ES-I3 (cell line): ENCODE results near the gene CACHD1.

ENCODE experiments used
- H3K36me3 ChIP-seq: 2 replicates; pipeline ENCODE4 v1.6.1; 2013; ENCODE audit warnings: mild to moderate bottlenecking, low read length, control low read depth, moderate library complexity; ENCODE audit not compliant: insufficient read depth
- H3K4me1 ChIP-seq: 2 replicates; pipeline ENCODE4 v1.6.1; 2013; ENCODE audit warnings: mild to moderate bottlenecking, control low read depth, low read length; ENCODE audit not compliant: insufficient read depth
- H3K9ac ChIP-seq: 2 replicates; pipeline ENCODE4 v1.6.1; 2013; ENCODE audit warnings: low read depth, mild to moderate bottlenecking, low read length, moderate library complexity
- H3K9me3 ChIP-seq: 2 replicates; pipeline ENCODE4 v1.6.1; 2013; ENCODE audit warnings: mild to moderate bottlenecking, low read length, moderate library complexity; ENCODE audit not compliant: control insufficient read depth, insufficient read depth

Gene CACHD1

DNA sequence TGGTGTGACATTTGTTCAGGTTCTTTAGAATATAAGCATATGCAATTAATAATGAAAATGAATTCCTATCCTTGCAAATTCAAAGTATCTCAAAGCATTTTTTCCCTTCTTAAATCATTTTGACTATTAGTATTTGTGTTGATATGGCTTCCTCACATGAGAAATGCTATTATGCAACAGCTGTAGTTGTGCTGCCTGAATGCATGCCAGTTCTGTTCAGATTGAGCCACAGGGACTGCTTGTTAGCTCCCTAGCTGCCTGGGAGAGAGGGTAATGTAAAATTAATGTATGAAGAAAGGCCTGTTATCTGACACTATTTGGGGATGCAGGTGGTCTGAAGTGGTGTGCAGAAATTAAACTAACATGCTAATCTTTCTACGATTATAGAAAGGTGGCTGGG, 45.5 kb downstream of the CACHD1 start:
- Histone ChIP-seq H3K9me3 (no peaks in the 10 kb centered on the region), H3K9ac (no peak overlapping the region), H3K4me1 (peaks cover 55% of the 10 kb centered on the region), H3K36me3 (peaks cover 3% of the 10 kb centered on the region; the same call in 1 of the 2 replicates)

DNA sequence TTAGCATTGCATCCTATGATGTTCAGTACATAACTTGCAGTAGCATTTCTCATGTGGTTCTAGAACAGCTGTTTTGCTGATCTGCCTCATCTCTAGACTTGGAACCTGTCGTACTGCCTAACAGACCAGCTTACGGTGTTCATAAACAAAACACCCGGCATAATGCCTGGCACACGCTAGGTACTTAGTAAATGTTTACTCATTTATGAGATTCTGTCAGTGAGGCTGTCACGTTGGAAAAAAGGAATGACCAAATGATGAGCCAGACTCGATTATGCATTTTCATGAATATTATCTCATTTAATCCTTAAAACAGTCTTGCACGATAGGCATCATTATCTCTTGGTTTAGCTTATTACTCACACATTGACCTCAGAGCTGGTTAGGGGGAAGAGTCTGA, 46.4 kb downstream of the CACHD1 start:
- Histone ChIP-seq H3K36me3 (peaks cover 3% of the 10 kb centered on the region; the same call in 1 of the 2 replicates), H3K4me1 (peaks cover 55% of the 10 kb centered on the region), H3K9ac (no peak overlapping the region), H3K9me3 (no peaks in the 10 kb centered on the region)

DNA sequence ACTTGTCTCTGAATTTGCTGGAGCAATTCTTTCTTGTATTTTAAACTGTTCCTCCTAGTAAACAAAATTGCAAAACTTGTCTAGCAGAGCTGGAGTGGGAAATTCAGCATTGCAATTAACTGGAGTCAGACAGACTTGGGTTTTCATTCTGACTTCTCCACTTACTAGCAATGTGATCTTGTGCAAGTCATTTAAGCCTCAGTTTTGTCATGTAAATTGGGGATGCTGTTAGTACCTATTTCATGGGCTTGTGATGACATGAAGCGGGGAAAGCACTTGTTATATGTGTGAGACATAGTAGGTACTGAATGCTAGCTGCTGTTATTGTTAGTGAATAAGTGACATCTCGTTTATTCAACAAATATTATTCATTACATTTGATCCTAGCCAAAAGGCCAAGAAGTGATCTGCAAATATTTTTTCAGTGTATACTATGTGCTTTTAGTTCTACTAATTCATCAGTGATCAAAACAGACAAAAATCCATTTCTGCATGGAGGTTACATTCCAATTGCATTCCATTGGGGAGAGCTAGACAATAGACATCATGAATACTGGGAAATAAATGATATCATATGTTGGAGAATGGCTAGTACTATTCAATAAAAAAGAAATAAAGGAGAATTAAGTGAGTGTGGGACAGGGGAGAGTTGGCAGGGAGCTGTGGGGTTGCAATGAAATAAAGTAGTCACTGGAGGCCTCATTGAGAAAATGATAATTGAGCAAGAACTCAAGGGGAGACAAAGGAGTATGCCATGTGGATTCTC, 47.1 kb downstream of the CACHD1 start:
- Histone ChIP-seq H3K9me3 (no peaks in the 10 kb centered on the region), H3K4me1 (peaks cover 55% of the 10 kb centered on the region), H3K9ac (no peak overlapping the region), H3K36me3 (peaks cover 3% of the 10 kb centered on the region; the same call in 1 of the 2 replicates)

DNA sequence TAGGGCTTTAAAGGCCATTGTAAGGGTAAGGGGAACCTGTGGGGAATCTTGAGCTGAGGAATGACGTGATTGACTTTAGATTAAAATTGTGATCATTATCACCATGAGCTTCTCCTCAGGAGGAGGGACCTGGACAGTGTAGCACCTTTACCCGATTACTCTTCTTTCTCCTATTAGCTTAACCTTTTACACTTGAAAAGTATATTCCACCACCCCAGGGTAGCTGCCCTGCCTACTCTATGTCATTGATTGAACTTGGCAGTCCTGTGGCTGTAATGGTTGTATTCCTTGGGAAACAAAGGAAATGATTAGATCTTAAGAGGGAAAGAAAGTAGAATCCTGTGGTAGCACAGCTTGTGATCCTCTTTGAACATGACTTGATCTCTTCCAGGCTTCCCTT, 47.7 kb downstream of the CACHD1 start:
- Histone ChIP-seq H3K9ac (no peak overlapping the region), H3K36me3 (peaks cover under 1% of the 10 kb centered on the region; the same call in 1 of the 2 replicates), H3K9me3 (no peaks in the 10 kb centered on the region), H3K4me1 (peaks cover 56% of the 10 kb centered on the region)

DNA sequence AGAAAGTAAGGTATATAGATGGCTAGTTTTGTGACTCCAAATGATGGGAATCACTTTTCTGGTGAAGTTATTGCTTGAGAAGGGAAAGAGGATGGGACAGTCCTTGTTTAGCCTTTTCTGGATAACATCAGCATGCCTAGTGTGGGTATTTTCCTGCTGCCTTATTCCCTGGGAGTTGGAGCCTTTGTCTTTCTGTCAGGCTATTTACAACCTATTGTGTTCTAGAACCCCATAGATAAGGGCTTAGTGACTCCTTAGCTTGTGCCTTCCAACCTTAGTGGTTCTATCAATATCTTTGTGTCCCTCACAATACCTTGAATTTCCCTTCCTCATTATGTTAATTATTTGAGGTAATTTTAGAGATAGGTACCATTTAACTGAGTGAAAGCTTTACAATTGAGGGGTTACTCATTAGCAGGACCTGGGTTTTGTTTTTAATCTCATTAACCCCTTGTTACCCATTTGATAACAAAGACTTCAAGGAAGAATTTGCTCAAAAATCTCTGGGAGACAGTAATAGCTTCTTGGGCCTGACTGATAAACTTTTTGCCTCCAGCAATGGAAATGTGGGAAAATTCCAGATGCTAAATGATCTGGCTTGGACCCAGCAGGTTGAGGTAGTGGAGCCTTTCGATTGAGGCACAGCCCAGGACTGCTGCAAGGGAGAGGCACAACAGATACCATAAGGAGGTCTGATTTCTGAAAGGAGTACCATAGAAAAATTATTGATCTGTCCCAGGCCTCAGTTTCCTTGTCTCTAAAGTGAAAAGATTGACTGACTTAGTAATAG, 49.0 kb downstream of the CACHD1 start:
- Histone ChIP-seq H3K4me1 (peaks cover 58% of the 10 kb centered on the region), H3K36me3 (no peaks in the 10 kb centered on the region), H3K9ac (no peak overlapping the region), H3K9me3 (no peaks in the 10 kb centered on the region)

DNA sequence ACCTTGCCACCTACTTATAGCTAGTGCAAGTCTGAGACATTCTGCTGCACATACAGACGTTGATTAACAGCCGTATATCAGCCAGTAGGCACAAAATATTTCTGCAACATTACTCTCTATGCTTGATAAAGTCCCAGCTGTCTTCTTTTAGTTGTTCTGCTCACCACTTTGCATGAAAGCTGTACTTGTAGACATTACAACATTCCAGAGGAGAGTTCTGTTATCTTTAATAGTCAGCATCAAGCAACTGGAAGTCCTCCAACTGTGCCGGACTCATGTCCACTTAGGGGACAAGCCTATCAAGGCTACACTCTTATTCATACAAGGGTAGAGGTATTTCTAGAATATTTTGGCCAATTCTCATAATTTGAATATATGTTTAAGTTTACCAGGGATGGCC, 50.0 kb downstream of the CACHD1 start:
- Histone ChIP-seq H3K4me1 (peaks cover 54% of the 10 kb centered on the region), H3K9ac (no peak overlapping the region), H3K9me3 (no peaks in the 10 kb centered on the region), H3K36me3 (no peaks in the 10 kb centered on the region)

DNA sequence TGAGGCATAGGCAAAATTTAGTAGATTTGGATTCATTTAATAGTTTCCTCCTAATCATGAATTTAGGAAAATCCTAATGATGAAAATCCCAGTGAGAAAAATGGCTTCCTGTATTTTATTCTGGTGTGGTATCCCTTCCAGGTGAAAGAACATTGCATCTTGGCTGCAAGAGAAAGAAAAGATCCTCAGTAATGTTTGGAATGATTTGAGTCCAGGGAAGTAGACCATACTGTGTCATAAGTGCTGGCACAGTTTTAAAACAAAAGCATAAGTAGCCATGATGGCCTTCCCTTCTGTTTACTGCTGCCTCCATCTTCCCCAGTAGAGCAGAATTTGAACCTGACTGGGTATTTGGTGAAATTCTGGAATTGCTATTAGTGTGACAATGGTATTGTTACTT, 52.8 kb downstream of the CACHD1 start:
- Histone ChIP-seq H3K9me3 (no peaks in the 10 kb centered on the region), H3K4me1 (peaks cover 51% of the 10 kb centered on the region), H3K9ac (no peak overlapping the region), H3K36me3 (no peaks in the 10 kb centered on the region)

DNA sequence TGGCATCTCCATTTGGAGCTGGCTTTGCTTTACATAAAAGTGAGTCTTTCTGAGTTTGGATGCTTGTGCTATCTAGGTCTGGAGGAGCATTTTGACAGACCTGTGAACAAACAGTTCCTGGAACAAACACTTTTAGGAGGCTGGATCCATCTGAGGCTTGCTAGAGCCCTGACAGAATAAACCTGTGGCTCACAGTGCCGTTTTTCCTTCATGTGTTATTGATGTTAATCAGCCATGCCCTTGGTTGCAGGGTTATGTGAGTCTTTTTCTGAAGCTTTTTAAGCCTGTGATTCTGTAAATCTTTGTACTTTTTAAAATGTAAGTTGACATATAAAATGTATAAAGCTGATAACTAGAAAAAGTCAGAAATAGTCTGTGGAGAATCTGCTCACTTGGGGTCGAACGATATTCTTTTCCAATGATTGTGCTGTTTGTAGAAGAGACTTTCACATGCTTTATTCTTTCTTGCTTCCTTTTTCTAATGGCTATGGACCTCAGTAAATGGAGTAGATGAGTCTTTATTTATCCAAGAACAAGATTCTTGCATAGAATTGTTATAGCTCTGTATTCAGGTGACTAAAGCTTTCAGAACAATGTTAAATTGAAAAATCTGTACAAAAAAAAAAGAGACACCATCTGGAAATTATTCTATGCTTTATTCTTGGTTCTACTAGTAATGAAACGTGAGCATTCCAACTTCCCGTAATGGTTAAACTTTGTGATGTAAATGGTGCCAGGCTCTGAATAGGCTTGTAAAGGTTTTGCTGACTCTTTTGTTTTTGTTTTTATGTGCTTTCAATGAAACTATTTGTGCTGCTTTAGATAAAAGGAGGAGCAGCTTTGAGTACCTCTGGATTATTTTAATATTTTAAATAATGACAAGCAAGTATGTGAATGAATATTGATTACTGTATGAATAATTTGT, 53.7 kb downstream of the CACHD1 start:
- H3K9ac ChIP-seq, result no peak overlapping the region
- H3K36me3 ChIP-seq, result no peaks in the 10 kb centered on the region
- H3K4me1 ChIP-seq, result peaks cover 48% of the 10 kb centered on the region
- H3K9me3 ChIP-seq, result no peaks in the 10 kb centered on the region

DNA sequence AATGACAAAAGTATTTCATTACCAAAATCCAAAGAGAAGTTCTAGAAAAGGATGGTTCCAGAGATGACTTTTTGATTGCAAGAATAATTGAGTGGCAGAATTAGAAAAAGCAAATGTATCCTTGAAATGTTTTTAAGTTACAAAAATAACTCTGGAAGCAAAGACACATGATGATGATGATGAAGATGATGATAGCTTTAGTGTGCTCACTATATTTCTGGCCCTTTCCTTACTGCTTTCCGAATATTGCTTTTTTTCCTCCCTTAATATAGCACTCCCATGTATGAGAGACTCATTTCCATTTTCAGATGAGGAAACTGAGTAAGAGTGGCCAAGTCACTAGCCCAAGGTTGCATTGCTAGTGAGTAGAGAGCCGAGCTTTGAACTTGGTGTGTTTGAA, 54.7 kb downstream of the CACHD1 start:
- H3K4me1 ChIP-seq, result peaks cover 39% of the 10 kb centered on the region
- H3K9me3 ChIP-seq, result no peaks in the 10 kb centered on the region
- no peaks in the 10 kb centered on the region for H3K36me3 ChIP-seq
- no peak overlapping the region for H3K9ac ChIP-seq

DNA sequence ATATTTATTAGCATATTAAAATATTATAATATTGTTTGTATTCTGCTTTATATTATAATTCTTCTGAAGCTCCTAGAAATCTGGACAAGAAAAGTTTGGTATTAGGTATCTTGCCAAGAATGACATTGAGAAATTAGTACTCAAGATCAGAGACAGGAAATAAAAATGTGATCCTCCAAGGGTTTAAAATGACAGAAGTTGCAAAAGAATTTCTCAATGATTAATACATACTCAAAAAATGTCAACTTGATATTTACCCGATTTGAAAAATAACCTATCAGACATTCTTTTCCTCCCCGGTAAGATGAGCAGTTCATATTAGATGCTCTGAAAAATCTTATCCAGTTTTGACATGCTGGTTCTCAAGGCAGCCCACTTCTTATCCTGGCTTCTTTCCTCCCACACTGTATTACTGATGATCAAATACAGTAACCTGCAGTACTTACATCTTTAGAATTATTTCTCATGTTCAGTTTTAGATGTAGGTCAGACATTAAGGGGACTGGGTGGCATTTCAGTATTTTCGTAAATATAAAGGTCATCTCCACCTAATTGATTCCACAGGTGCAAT, 55.3 kb downstream of the CACHD1 start:
- Histone ChIP-seq H3K4me1 (peaks cover 38% of the 10 kb centered on the region), H3K36me3 (no peaks in the 10 kb centered on the region), H3K9ac (no peak overlapping the region), H3K9me3 (no peaks in the 10 kb centered on the region)

DNA sequence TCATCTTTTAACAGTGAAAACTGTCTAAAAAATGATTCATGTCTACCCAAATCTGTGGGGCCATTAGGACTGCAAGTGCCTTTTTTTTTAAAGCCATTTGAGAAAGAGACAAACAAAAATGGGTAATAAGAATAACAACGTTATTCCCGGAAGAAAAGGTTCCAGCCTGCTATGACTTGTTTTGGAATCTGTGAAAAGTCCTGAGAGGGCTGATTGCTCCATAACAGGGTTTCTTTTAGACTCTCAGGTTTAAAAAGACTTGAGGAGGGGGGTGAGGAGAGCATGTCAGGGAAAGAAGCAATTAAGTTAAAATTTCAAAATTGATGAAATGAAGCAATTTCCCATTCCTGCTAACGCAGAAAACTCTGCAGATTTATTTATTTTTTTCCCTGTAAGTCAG, 56.4 kb downstream of the CACHD1 start:
- Histone ChIP-seq H3K4me1 (peaks cover 37% of the 10 kb centered on the region), H3K9me3 (no peaks in the 10 kb centered on the region), H3K36me3 (no peaks in the 10 kb centered on the region), H3K9ac (no peak overlapping the region)

DNA sequence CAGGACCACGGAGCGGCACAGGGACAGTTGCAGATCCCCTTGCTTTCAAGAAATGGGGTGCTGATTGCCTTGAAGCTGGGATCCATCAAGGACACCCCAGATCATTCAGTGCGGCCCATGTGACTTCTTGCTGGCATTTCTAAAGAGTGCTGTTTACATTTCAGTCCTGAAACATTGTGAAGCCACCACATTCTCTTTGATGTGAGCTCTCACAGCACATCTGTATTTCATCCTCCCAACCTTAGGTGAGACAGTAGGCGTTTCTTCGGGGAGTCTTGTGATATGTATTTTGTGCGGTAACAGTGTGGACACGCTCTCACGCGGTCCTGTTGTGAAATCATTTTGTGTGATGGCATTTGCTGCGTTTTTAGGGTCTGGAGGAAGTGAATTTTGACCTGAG, 57.2 kb downstream of the CACHD1 start:
- H3K36me3 ChIP-seq, result no peaks in the 10 kb centered on the region
- H3K9me3 ChIP-seq, result no peaks in the 10 kb centered on the region
- H3K9ac ChIP-seq, result no peak overlapping the region
- peaks cover 37% of the 10 kb centered on the region for H3K4me1 ChIP-seq

DNA sequence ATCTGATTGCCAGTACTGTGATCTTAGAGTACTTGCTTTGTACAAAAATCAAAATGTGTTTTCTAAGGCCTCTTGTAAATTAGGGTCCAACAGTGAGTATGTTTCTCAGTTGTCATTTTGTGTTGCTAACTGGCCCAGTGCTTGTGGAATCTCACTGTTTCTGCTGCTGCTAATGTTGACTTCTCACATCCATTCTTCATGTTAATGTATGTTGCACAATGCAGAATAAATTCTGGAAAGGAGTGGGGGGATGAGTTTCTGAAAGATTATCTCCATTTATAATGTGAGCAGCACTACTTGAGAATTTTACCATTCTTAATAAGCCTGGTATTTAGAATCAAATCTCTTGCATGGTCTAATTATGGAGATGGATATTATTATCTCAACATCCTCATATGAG, 57.9 kb downstream of the CACHD1 start:
- Histone ChIP-seq H3K36me3 (no peaks in the 10 kb centered on the region), H3K9ac (no peak overlapping the region), H3K4me1 (peaks cover 34% of the 10 kb centered on the region), H3K9me3 (no peaks in the 10 kb centered on the region)
